ENCODE measurements around the gene COL6A1.

- TF ChIP-seq TAF1 (IDR thresholded peaks at IDR 0.05; ENCODE audit: borderline replicate concordance, low read depth, low read length) (no peak), POLR2A (IDR thresholded peaks at IDR 0.05; ENCODE audit: low read depth, low read length) (no peak), POLR2AphosphoS5 (IDR thresholded peaks at IDR 0.05; ENCODE audit: low read depth, low read length) (no peak)
These were observed 2.5 kb downstream of the COL6A1 start for GRCh38 chr21:45983981-45984551.
